ENCODE data around the gene COL13A1.

COL13A1 gene

DNA sequence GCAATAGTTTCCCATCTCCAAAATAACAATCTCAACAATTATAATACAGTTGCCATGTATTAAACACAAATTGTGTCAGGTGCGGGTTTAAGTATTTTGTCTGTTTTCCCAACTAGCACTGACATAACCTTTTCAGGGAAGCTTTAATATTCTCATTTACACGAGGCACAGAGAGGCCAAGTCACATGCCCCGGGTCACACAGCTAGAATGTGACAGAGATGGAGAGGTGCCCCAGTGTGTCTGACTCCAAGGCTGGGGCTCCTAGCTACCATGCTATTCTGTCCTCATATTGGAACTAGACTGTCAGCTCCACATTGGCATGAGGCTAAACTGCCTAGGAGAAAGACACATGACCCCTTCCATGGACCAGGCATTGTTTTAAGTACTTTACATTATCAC, 77.2 kb downstream of the COL13A1 start:
- H3K9me3 ChIP-seq (ENCODE audit: control insufficient read depth, low read length) = no peaks in the 10 kb centered on the region
- no peak overlapping the region for H3K27ac ChIP-seq (ENCODE audit: insufficient read depth, low read length, poor library complexity, severe bottlenecking)
- no peaks in the 10 kb centered on the region for H3K27me3 ChIP-seq (replicated peaks; ENCODE audit: control insufficient read depth, insufficient read depth, low read length, poor library complexity, severe bottlenecking)
- H3K36me3 ChIP-seq (ENCODE audit: control insufficient read depth, insufficient read depth, low read length) = no peaks in the 10 kb centered on the region
- no peak for DNase-seq
- H3K4me3 ChIP-seq (ENCODE audit: insufficient read depth, low read depth, low read length, poor library complexity, severe bottlenecking) = no peak overlapping the region
- no peaks in the 10 kb centered on the region for H3K4me1 ChIP-seq (ENCODE audit: control insufficient read depth, insufficient read depth, low read length, poor library complexity, severe bottlenecking)

DNA sequence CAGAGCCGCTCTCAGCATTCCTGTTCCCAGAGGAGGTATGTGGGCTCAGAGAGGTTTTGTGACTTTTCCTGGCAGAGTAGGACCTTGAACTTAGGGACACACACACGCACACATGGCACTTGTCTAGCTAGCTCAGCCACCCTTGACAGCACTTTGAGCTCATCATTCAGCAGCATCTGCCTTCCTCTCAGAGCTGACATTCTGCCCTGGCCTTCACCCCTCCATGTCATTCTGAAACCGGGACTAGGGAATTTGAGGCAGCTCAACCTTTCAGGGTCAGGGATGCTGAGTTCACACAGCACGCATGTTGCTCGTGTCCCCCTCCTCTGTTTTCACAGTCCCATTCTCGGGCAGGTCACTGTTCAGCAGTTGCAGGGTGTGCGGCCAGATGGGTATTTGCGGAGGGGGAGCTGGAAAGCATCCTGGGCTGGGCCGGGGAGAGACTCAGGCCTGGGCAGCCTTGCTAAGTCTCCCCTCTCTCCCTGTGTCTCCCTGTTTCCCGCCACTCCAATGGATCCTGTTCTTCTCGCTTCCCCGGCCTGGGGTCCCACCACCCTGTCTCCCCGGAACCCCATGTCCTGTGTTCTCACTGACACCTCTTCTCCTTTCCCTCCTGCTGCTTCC, 78.0 kb downstream of the COL13A1 start:
- Histone ChIP-seq H3K4me3 (ENCODE audit: insufficient read depth, low read depth, low read length, poor library complexity, severe bottlenecking) (no peak overlapping the region), H3K27me3 (replicated peaks; ENCODE audit: control insufficient read depth, insufficient read depth, low read length, poor library complexity, severe bottlenecking) (no peaks in the 10 kb centered on the region), H3K4me1 (ENCODE audit: control insufficient read depth, insufficient read depth, low read length, poor library complexity, severe bottlenecking) (no peaks in the 10 kb centered on the region), H3K27ac (ENCODE audit: insufficient read depth, low read length, poor library complexity, severe bottlenecking) (no peak overlapping the region), H3K36me3 (ENCODE audit: control insufficient read depth, insufficient read depth, low read length) (no peaks in the 10 kb centered on the region), H3K9me3 (ENCODE audit: control insufficient read depth, low read length) (no peaks in the 10 kb centered on the region)
- DNase-seq = no peak

DNA sequence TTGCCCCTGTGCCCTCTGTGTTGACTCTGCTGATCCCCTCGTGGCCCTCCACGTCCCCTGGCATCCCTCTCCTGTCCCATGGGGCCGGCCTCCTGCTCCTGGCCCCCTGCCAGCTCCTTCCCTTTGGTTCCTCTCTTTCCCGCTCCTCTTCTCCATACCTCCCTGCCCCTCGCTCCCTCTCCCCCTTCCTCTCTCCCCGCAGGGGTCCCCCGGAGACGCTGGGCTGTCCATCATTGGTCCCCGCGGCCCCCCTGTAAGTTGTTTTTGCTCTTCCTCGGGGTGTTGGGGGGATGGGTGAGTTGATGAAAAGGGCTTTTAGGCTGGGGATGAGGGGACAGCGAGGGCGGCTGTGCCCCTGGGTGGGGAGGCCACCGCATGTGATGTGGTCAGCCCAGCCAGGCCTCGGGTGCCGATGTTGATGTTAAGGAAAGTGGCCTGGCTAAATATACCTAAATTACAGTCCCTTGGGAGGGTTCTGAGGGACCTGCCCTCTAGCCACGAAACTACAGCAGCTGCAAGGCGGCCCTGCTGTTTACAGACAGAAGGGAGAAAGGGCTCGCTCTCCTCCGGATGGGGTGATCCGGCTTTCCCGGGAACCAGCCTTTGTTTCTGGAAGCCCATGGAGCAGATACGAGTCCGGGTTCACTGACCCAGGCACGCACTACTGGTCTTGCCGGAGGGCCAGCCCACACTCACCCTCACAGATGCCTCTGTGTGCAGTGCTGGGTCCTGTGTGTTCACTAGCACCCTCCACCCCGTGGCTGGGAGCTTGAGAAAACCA, 78.8 kb downstream of the COL13A1 start:
- no peak for DNase-seq
- Histone ChIP-seq H3K4me3 (ENCODE audit: insufficient read depth, low read depth, low read length, poor library complexity, severe bottlenecking) (no peak overlapping the region), H3K4me1 (ENCODE audit: control insufficient read depth, insufficient read depth, low read length, poor library complexity, severe bottlenecking) (no peaks in the 10 kb centered on the region), H3K27ac (ENCODE audit: insufficient read depth, low read length, poor library complexity, severe bottlenecking) (no peak overlapping the region), H3K9me3 (ENCODE audit: control insufficient read depth, low read length) (no peaks in the 10 kb centered on the region), H3K36me3 (ENCODE audit: control insufficient read depth, insufficient read depth, low read length) (no peaks in the 10 kb centered on the region), H3K27me3 (replicated peaks; ENCODE audit: control insufficient read depth, insufficient read depth, low read length, poor library complexity, severe bottlenecking) (no peaks in the 10 kb centered on the region)

DNA sequence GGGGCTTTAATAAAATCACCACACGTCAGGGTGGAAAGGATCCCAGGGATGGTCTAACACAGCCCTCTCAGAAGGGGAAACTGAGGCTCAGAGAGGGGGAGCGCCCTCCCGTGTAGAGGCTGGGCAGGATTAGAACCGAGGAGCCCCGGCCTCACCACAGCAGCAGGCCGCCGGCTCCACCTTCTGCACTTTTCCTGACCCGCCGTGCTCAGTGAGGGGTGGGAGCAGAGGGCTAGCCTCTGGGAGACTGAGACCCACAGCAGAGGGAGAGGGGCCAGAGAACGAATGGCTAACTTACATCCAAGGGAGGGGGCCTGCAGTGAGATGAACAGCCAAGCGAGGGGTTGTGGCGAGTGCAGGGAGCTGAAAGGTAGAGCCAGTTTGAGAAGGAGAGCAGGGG, 79.5 kb downstream of the COL13A1 start:
- H3K4me3 ChIP-seq (ENCODE audit: insufficient read depth, low read depth, low read length, poor library complexity, severe bottlenecking) = no peak overlapping the region
- H3K27ac ChIP-seq (ENCODE audit: insufficient read depth, low read length, poor library complexity, severe bottlenecking) = no peak overlapping the region
- no peaks in the 10 kb centered on the region for H3K9me3 ChIP-seq (ENCODE audit: control insufficient read depth, low read length)
- H3K4me1 ChIP-seq (ENCODE audit: control insufficient read depth, insufficient read depth, low read length, poor library complexity, severe bottlenecking) = no peaks in the 10 kb centered on the region
- H3K27me3 ChIP-seq (replicated peaks; ENCODE audit: control insufficient read depth, insufficient read depth, low read length, poor library complexity, severe bottlenecking) = no peaks in the 10 kb centered on the region
- no peaks in the 10 kb centered on the region for H3K36me3 ChIP-seq (ENCODE audit: control insufficient read depth, insufficient read depth, low read length)
- DNase-seq = no peak

DNA sequence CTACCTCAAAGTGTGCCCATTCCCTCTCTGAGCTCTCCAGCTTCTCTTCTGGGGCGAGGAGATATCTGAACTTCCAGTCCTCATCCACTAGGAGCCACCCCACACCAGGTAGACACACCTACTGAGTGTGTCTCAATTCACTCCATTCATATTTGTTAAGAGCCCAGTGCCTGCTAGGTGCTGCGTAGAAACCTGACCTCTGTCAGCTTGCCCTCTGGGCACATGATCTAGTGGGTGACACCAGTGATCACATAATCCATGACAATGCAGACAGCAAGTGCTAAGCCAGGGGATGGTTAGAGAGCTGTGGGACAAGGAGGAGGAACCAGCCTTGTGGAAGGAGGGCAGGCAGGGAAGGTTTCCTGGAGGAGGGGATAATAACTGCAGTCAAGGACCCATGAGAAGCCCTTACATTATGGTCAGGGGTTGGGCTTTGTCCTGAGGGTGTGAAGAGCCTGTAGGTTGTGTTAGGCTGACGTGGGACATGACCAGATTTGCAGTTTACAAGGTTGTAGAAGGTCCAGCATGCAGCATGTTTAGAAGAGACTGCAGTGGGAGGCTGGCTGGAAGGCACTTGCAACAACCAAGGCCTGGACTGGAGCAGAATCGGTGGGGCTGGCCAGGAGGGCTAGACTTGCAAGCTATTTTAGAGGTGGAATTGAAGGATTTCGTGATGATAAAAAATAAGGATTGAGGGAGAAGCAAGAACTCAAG, 81.8 kb downstream of the COL13A1 start:
- no peaks in the 10 kb centered on the region for H3K9me3 ChIP-seq (ENCODE audit: control insufficient read depth, low read length)
- no peaks in the 10 kb centered on the region for H3K4me1 ChIP-seq (ENCODE audit: control insufficient read depth, insufficient read depth, low read length, poor library complexity, severe bottlenecking)
- no peaks in the 10 kb centered on the region for H3K27me3 ChIP-seq (replicated peaks; ENCODE audit: control insufficient read depth, insufficient read depth, low read length, poor library complexity, severe bottlenecking)
- no peak for DNase-seq
- H3K36me3 ChIP-seq (ENCODE audit: control insufficient read depth, insufficient read depth, low read length) = no peaks in the 10 kb centered on the region
- H3K4me3 ChIP-seq (ENCODE audit: insufficient read depth, low read depth, low read length, poor library complexity, severe bottlenecking) = no peak overlapping the region
- no peak overlapping the region for H3K27ac ChIP-seq (ENCODE audit: insufficient read depth, low read length, poor library complexity, severe bottlenecking)

DNA sequence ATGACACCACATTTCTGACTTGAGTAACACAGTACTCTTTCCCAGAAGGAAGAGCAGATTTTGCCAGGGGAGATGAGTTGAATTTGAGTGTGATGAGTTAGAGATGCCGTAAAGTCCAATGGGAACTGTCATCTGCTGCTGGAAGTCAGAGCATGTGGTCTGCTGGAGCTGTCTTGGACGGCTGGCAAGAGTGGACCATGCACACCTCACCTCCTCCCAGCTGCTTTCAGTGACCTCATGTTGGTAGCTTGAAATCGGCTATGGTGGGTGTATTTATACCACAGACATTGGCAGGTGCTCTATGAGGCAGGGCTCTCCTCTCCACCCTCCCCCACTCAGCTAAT, 82.3 kb downstream of the COL13A1 start:
- H3K27ac ChIP-seq (ENCODE audit: insufficient read depth, low read length, poor library complexity, severe bottlenecking) = no peak overlapping the region
- DNase-seq = no peak
- H3K9me3 ChIP-seq (ENCODE audit: control insufficient read depth, low read length) = no peaks in the 10 kb centered on the region
- H3K4me1 ChIP-seq (ENCODE audit: control insufficient read depth, insufficient read depth, low read length, poor library complexity, severe bottlenecking) = no peaks in the 10 kb centered on the region
- H3K27me3 ChIP-seq (replicated peaks; ENCODE audit: control insufficient read depth, insufficient read depth, low read length, poor library complexity, severe bottlenecking) = no peaks in the 10 kb centered on the region
- H3K4me3 ChIP-seq (ENCODE audit: insufficient read depth, low read depth, low read length, poor library complexity, severe bottlenecking) = no peak overlapping the region
- H3K36me3 ChIP-seq (ENCODE audit: control insufficient read depth, insufficient read depth, low read length) = no peaks in the 10 kb centered on the region

DNA sequence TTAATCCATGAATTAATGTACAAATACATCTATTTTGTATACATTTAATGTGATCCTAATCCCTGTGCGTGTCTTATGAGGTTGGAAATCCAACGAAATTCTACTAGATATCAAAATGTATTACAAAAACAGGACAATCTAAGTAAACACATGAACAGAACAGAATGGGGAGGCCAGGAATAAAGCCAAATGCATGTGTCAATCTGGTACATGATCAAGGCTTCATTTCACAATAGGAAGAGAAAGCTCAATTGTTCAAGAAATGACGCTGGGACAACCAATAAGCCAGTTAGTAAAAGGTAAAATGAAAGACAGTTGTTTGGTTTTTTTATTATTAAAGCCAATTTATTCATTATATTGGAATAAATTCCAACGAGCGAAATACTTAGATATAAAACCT, 83.0 kb downstream of the COL13A1 start:
- Histone ChIP-seq H3K27me3 (replicated peaks; ENCODE audit: control insufficient read depth, insufficient read depth, low read length, poor library complexity, severe bottlenecking) (no peaks in the 10 kb centered on the region), H3K9me3 (ENCODE audit: control insufficient read depth, low read length) (no peaks in the 10 kb centered on the region), H3K4me1 (ENCODE audit: control insufficient read depth, insufficient read depth, low read length, poor library complexity, severe bottlenecking) (no peaks in the 10 kb centered on the region), H3K27ac (ENCODE audit: insufficient read depth, low read length, poor library complexity, severe bottlenecking) (no peak overlapping the region), H3K36me3 (ENCODE audit: control insufficient read depth, insufficient read depth, low read length) (no peaks in the 10 kb centered on the region), H3K4me3 (ENCODE audit: insufficient read depth, low read depth, low read length, poor library complexity, severe bottlenecking) (no peak overlapping the region)
- DNase-seq = no peak

DNA sequence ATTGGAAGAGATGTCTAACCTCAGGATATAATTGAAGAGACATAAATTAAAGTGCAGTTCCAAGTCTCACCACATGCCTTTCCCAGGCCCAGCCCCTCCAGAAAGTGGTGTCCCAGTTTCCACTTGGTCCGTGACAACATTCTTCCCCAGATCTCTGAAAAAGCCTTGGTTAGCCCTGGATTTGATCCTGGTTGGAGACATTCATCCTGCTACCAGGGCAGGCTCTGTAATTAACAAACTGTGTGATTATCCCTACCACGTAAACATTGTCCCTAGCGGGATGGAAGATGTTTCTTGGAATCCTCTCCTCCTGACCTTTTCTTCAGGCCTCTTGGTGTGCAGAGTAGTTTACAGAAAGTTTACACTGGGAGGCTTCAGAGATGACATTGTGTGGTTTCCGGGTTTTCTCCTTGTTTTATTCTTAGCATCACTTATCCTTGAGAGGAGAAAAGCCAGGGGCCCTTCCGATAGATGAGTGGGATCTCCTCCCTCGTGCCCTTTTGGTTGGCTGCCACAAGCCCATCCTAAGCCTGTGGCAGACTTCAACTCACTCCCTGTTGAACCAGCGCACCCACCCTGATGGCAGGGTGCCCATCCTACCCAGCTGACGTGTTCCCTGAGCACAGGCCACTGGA, 83.8 kb downstream of the COL13A1 start:
- H3K9me3 ChIP-seq (ENCODE audit: control insufficient read depth, low read length) = no peaks in the 10 kb centered on the region
- DNase-seq = no peak
- H3K27ac ChIP-seq (ENCODE audit: insufficient read depth, low read length, poor library complexity, severe bottlenecking) = no peak overlapping the region
- no peak overlapping the region for H3K4me3 ChIP-seq (ENCODE audit: insufficient read depth, low read depth, low read length, poor library complexity, severe bottlenecking)
- no peaks in the 10 kb centered on the region for H3K4me1 ChIP-seq (ENCODE audit: control insufficient read depth, insufficient read depth, low read length, poor library complexity, severe bottlenecking)
- H3K36me3 ChIP-seq (ENCODE audit: control insufficient read depth, insufficient read depth, low read length) = no peaks in the 10 kb centered on the region
- H3K27me3 ChIP-seq (replicated peaks; ENCODE audit: control insufficient read depth, insufficient read depth, low read length, poor library complexity, severe bottlenecking) = no peaks in the 10 kb centered on the region

DNA sequence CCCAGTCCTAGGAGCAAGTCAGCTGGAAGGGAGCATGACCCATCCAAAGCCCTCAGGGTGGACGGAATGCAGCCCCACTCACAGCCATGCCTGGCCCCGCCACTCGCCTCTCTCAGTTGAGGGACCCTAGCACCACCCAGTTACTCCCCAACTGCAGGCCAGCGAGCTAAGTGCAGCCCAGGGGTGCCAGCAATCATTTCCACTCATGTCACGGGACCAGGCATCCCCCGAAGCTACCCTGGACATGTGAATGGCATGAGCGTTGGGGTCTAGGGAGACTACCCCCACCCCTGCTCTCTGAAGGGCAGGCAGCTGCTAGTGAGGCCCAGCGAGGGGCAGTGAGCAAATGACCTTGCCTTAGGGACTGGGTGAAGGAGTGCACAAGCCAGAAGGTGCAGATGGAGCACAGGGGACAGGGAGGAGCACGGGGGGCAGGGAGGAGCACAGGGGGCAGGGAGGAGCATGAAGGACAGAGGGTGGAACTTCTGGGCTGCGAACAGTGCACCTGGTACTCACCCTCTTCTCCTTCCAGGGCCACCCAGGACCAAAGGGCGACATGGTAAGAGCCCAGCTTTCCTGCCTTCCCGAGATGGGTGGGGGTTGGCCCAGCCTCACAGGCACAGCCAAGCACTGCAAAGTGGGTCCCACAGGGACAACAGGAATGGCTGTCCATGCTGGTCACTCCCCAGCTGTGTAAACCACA, 87.3 kb downstream of the COL13A1 start:
- Histone ChIP-seq H3K4me3 (ENCODE audit: insufficient read depth, low read depth, low read length, poor library complexity, severe bottlenecking) (no peak overlapping the region), H3K9me3 (ENCODE audit: control insufficient read depth, low read length) (no peaks in the 10 kb centered on the region), H3K36me3 (ENCODE audit: control insufficient read depth, insufficient read depth, low read length) (no peaks in the 10 kb centered on the region), H3K4me1 (ENCODE audit: control insufficient read depth, insufficient read depth, low read length, poor library complexity, severe bottlenecking) (no peaks in the 10 kb centered on the region), H3K27me3 (replicated peaks; ENCODE audit: control insufficient read depth, insufficient read depth, low read length, poor library complexity, severe bottlenecking) (no peaks in the 10 kb centered on the region), H3K27ac (ENCODE audit: insufficient read depth, low read length, poor library complexity, severe bottlenecking) (no peak overlapping the region)
- no peak for DNase-seq
